Measurements from ENCODE around the gene TMEM39B.
"Not testable (repeated sequence)": the region's sequence is repeated elsewhere in the genome, so short reads cannot be mapped to it uniquely, and the experiment has no call there.

Gene TMEM39B

DNA sequence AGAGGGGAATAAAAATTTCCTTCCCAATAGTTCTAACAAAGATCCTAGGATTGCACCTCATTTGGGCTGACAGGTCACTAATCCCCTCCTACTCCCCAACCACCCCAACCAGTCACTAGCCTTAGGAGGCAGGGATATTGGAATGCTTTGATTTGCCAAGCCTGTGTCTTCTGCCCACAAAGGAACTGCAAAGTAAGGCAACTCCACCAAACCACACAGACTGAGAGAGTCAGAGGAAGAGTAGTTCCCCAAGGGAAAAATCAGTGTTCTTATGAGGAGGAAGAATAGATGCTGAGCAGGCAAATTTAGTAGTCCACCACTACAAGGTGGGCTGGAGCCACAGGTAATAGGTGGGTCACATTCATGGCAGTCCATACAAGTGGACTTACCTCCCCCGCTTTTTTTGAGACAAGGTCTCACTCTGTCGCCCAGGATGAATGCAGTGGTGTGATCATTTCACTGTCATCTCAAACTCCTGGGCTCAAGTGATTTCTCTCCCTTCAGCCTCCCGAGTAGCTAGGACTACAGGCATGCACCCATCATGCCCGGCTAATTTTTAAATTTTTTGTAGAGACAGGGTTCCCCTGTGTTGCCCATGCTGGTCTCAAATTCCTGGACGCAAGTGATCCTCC, 3.7 kb upstream of the TMEM39B start:
- peak; percentile 64 for DNase-seq (ENCODE audit: low spot score)

DNA sequence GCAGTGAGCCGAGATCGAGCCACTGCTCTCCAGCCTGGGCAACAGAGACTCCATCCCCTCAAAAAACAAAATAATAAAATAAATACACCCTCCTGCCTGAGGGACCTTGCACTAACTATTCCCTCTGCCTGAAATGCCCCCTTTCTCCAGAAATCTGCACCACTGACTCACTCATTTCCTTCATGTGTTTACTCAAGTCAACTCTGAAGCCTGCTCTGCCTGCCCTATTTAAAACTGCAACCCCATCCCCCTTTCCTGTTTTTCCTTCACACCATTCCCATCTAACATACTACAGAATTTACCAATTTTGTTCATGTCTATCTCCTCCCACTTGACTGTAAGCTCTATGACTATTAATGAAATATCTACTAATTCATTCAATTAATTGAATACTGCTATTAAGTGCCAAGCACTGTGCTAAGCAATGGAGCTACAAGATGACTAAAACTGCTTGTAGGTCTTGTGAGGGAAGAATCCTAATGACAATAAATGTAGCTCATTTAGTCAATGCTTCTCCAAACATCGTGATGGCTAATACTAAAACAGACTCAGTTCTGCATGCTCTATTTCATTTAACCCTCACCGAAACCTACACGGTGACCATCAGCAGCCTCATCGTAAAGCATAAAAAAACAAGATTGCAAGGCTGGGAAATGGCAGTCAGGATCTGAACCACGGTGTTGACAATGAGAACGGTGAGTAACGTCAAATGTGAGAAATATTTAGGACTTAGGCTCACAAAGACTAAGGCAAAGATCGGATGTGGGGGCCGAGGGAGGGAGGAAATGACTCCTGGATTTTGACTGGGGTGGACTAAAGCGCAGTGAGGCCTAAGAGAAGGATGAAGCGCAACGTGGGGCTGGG, 749 bp upstream of the TMEM39B start:
- peak; percentile 54 for DNase-seq (ENCODE audit: low spot score)

- no peak for DNase-seq (ENCODE audit: low spot score)
Observed at GRCh38 chr1:32073299-32074229, 825 bp downstream of the TMEM39B start.

DNA sequence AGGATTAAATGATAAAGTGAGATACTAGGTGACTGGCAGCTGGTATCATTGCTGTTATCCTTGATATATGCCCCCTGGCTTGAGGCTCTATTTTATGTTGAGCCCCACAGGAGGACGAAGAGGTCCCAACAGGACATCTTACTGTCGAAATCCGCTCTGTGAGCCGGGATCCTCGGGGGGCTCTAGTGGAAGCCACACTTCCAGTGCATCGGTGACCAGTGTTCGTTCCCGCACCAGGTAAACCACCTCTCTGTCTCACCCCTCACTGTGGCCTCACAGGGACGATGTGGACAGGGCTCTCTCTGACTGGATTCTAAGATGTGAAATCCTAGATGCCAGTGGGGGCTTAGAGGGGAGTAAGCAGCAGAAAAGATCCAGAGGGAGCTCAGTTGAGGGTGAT, 2.1 kb downstream of the TMEM39B start:
- DNase-seq (ENCODE audit: low spot score), result no peak

GRCh38 chr1:32077451-32077850, 4.7 kb downstream of the TMEM39B start:
- DNase-seq (ENCODE audit: low spot score), result no peak

DNA sequence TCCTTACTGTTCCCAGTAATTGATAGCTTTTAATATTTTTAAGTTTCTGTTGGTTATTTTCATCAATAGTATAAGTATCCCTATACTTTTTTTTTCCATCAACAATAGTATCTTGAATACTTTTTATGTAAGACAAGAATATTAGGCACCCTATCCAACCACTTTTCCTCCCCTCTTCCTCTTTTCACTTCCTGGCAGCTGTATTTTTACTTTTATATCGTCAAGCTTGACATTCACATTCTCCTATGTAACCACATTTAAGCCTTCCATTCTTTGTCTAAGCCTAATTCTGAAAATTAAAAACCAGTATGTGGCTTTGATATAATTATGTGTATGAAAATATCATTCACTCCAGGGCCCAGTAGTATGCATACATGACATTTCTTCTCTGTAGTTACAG, 9.3 kb downstream of the TMEM39B start:
- no peak for DNase-seq (ENCODE audit: low spot score)

- not testable (repeated sequence) for DNase-seq (ENCODE audit: low spot score)
Observed at GRCh38 chr1:32086381-32086780, 13.6 kb downstream of the TMEM39B start.

GRCh38 chr1:32091176-32091575, 18.4 kb downstream of the TMEM39B start:
- no peak for DNase-seq (ENCODE audit: low spot score)

DNA sequence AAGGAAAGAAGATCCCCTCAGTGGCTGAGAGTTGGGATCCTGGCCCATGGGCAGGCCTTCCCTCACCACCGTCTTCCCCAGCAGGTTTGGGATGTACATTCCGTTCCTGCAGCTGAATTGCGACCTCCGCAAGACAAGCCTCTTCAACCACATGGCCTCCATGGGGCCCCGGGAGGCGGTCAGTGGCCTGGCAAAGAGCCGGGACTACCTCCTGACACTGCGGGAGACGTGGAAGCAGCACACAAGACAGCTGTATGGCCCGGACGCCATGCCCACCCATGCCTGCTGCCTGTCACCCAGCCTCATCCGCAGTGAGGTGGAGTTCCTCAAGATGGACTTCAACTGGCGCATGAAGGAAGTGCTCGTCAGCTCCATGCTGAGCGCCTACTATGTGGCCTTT, 18.9 kb downstream of the TMEM39B start:
- DNase-seq (ENCODE audit: low spot score), result no peak

GRCh38 chr1:32094746-32095521, 22.2 kb downstream of the TMEM39B start:
- no peak for DNase-seq (ENCODE audit: low spot score)

DNA sequence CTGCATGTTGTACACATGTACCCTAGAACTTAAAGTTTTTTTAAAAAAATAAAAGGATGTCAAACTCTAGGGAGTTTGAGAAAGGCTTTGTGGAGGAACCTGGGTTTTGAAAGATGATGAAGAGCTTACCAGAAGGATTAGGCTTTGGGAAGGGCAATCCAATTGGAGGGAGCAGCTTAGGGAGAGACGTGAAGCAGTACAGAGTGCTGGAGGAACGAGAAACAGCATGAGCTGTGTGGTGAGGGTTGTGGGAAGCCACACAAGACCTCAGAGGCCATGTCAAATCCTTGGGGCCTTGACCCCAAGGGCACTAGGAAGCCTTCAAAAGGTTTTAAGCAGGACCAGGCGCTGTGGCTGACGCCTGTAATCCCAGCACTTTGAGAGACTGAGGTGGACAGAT, 26.7 kb downstream of the TMEM39B start:
- no peak for DNase-seq (ENCODE audit: low spot score)

DNA sequence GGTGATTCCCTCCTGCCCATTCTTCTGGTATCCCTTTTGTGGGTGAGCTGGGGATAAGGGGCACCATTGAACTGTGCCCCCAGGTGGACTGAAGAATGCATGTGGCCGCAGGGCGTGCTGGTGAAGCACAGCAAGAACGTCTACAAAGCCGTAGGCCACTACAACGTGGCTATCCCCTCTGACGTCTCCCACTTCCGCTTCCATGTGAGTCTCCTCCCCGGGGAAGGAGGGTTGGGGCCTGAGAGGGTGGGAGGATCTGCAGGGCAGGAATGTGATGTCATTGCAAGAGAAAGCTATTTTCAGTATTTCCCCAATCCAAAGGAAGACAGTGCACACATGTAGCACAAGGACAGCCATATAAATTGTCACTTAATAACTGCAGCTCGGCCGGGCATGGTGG, 27.6 kb downstream of the TMEM39B start:
- DNase-seq (ENCODE audit: low spot score), result no peak

DNA sequence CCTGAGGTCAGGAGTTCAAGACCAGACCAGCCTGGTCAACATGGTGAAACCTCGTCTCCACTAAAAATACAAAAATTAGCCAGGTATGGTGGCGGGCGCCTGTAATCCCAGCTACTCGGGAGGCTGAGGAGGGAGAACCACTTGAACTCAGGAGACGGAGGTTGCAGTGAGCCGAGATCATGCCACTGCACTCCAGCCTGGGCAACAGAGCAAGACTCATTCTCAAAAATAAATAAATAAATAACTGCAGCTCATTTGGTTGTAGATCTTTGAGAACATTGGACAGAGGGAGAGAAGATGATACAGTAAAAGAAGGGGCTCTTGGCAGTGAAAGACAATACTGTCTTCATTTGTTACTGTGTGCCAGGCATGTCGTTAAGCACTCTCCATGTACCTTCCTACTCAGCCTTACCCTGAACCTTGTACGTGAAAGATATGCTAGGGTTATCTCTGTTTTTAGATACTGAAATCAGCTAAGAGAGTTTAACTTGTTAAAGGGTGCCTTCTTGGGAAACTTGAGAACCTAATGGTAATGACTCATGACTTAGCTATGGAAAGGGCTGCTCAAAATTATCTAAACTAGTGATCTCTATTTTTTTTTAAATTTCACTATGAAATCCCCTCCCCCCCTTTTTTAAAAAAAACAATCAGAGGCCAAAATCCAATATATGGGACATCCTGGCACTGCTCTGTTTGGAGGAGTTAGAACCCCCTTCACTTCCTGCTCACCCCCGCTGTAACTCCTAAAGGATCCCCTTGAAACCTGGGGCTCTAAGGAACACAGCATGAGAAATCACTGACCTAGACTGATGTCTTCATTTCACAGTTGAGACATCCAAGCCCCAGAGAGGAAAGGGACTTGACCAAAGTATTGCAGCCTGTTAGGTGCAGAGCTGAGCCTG, 28.3 kb downstream of the TMEM39B start:
- DNase-seq (ENCODE audit: low spot score), result peak; percentile 22

- no peak for DNase-seq (ENCODE audit: low spot score)
Observed at GRCh38 chr1:32104127-32104526, 31.4 kb downstream of the TMEM39B start.

- no peak for DNase-seq (ENCODE audit: low spot score)
Observed at GRCh38 chr1:32105338-32105737, 32.6 kb downstream of the TMEM39B start.

DNA sequence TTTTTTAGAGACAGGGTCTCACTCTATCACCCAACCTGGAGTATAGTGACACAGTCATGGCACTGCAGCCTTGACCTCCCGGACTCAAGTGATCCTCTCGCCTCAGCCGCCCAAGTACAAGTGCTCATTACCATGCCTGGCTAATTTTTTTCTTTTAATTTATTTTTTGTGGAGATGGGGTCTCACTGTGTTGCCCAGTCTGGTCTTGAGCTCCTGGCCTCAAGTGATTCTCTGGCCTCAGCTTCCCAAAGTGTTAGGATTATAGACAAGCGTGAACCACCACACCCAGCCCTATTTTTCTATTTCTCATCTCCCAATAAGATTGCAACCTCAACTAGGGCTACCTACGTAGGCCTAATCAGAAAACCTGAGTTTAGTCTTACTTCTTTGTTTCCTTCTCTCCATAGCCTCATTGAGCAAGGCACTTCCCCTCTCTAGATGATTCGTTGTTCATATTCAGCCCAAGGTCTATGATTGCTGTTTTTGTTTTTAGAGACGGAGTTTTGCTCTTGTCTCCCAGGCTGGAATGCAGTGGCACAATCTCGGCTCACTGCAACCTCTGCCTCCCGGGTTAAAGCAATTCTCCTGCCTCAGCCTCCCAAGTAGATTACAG, 34.0 kb downstream of the TMEM39B start:
- no peak for DNase-seq (ENCODE audit: low spot score)

GRCh38 chr1:32107742-32108661, 35.3 kb downstream of the TMEM39B start, which contains the start of gene KPNA6:
KPNA6 (plus strand) TSS chr1:32108056; CDS start chr1:32108131, 75 bp downstream.
- DNase-seq (ENCODE audit: low spot score), result peak; percentile 96

- no peak for DNase-seq (ENCODE audit: low spot score)
Observed at GRCh38 chr1:32111040-32111623, 38.4 kb downstream of the TMEM39B start.

DNA sequence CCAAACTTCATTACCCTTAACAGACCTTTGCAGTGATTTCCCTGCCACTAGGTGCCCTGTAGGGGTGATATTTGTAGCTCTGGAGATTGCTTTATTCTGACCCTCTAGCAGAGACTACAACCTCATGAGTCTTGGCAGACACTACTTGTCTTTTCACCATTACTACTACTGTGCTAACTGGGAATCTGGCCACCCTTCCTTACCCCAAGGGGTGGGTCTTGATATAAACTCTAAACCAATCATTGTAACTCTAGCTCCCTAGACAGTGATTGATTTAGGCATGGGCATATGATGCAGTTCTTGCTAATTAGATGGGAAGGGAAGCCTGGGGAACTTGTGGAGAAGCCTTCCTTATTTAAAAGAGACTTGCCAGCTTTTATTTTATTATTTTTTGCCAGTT, 39.0 kb downstream of the TMEM39B start:
- no peak for DNase-seq (ENCODE audit: low spot score)

All from kidney tubule cell (primary cell).